Measurements from ENCODE around the gene MARK1.
A peak's percentile ranks its signal among the peaks of the same experiment; 100 is the strongest.

Gene MARK1

DNA sequence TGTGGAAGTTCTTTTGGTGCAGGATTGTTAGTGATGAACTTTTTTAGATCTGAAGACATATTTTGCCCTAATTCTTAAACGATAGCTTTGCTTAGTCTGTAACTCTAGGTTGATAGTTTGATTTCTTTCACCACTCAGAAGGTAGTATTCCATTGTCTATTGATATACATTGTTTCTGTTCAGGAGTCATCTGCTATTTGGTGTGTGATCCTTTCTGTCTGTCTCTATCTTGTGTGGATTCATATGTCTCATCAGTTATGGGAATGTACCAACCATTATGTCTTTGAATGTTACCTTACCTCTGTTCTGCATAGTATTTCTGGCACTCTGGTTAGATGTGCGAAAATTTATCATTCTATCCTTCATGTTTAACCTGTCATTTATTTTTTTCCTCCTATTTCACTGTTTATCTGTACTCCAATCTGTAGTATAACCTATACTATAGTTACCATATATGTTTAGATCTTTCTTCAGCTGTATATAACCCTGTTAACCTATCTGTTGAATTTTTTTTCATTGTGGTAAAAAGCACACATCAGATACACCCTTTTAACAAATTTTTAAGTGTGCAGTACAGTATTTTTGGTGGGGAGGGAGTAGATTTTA is 5.7 kb downstream of the MARK1 start:
- no peak for DNase-seq
- no peak overlapping the region for H3K4me3 ChIP-seq (ENCODE audit: low read depth, low read length)
- TF ChIP-seq, protein P1, sequence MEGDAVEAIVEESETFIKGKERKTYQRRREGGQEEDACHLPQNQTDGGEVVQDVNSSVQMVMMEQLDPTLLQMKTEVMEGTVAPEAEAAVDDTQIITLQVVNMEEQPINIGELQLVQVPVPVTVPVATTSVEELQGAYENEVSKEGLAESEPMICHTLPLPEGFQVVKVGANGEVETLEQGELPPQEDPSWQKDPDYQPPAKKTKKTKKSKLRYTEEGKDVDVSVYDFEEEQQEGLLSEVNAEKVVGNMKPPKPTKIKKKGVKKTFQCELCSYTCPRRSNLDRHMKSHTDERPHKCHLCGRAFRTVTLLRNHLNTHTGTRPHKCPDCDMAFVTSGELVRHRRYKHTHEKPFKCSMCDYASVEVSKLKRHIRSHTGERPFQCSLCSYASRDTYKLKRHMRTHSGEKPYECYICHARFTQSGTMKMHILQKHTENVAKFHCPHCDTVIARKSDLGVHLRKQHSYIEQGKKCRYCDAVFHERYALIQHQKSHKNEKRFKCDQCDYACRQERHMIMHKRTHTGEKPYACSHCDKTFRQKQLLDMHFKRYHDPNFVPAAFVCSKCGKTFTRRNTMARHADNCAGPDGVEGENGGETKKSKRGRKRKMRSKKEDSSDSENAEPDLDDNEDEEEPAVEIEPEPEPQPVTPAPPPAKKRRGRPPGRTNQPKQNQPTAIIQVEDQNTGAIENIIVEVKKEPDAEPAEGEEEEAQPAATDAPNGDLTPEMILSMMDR (IDR thresholded peaks at IDR 0.05; ENCODE audit: low read depth, low read length) = no peak
- H3K4me1 ChIP-seq = no peaks in the 10 kb centered on the region
- H3K27me3 ChIP-seq = peaks cover 34% of the 10 kb centered on the region
- no peaks in the 10 kb centered on the region for H3K9me3 ChIP-seq
- no peaks in the 10 kb centered on the region for H3K36me3 ChIP-seq

- Histone ChIP-seq H3K4me3 (ENCODE audit: low read depth, low read length) (no peak overlapping the region), H3K27me3 (no peaks in the 10 kb centered on the region), H3K9me3 (no peaks in the 10 kb centered on the region), H3K36me3 (no peaks in the 10 kb centered on the region), H3K4me1 (no peaks in the 10 kb centered on the region)
- no peak for DNase-seq
- TF ChIP-seq, protein P1 (IDR thresholded peaks at IDR 0.05; ENCODE audit: low read depth, low read length) = peak; percentile 31
These were observed 17.0 kb downstream of the MARK1 start for GRCh38 chr1:220544901-220545303.

- Histone ChIP-seq H3K4me1 (no peaks in the 10 kb centered on the region), H3K4me3 (ENCODE audit: low read depth, low read length) (no peak overlapping the region), H3K27me3 (no peaks in the 10 kb centered on the region), H3K9me3 (no peaks in the 10 kb centered on the region), H3K36me3 (no peaks in the 10 kb centered on the region)
- TF ChIP-seq, protein P1 (IDR thresholded peaks at IDR 0.05; ENCODE audit: low read depth, low read length) = no peak
- DNase-seq = no peak
These were observed 23.0 kb downstream of the MARK1 start for GRCh38 chr1:220550811-220551399.

- DNase-seq = no peak
- Histone ChIP-seq H3K9me3 (no peaks in the 10 kb centered on the region), H3K4me1 (no peaks in the 10 kb centered on the region), H3K4me3 (ENCODE audit: low read depth, low read length) (no peak overlapping the region), H3K27me3 (no peaks in the 10 kb centered on the region), H3K36me3 (no peaks in the 10 kb centered on the region)
- TF ChIP-seq, protein P1 (IDR thresholded peaks at IDR 0.05; ENCODE audit: low read depth, low read length) = no peak
These were observed 23.8 kb downstream of the MARK1 start for GRCh38 chr1:220551718-220552117.

DNA sequence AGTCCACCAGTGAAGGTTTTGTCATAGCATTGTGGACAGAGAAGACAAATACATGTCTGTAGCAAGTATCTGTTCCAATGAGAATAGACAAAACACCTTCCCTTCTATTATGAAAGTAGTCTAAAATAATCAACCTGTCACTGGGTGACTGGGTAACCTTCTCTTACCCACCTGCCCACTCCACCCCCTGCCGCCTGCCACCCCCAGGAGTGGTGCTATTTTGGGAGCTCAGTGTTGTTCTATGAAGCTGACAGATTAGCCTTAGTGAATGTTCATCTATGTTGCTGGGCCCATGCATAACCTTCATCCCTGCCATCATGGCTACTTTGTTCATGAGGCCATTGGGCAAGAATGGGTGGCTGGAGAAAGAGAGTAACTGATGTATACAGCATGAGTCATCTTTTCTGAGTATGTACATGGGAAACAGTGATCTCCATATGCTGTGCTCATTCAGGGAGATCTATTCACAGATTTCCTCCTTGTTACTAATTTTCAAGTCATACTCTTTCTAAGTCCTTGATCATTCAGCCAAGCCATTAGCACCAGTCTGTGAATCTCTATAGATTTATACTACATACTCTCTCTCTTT is 24.8 kb downstream of the MARK1 start:
- Histone ChIP-seq H3K9me3 (no peaks in the 10 kb centered on the region), H3K36me3 (no peaks in the 10 kb centered on the region), H3K4me3 (ENCODE audit: low read depth, low read length) (no peak overlapping the region), H3K4me1 (no peaks in the 10 kb centered on the region), H3K27me3 (no peaks in the 10 kb centered on the region)
- no peak for DNase-seq
- TF ChIP-seq, protein P1 (IDR thresholded peaks at IDR 0.05; ENCODE audit: low read depth, low read length) = no peak

DNA sequence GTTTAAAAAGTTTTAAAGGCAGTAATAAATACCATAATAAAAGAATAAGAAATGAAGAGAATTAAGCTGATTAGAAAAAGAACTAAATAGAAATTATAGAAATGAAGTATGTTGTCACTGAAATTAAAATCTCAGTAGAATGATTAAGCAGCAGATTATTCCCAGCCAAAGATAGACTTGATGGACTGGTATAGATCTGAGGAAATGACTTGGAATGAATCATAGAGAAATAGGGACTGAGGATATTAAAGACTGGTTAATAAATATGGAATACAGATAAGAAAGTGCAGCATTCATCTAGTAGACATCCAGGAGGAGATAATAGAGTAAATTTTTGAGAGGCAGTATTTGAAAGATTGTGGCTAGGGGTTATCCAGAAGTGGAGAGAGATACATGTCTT is 28.7 kb downstream of the MARK1 start:
- no peaks in the 10 kb centered on the region for H3K9me3 ChIP-seq
- TF ChIP-seq, protein P1 (IDR thresholded peaks at IDR 0.05; ENCODE audit: low read depth, low read length) = no peak
- no peak overlapping the region for H3K4me3 ChIP-seq (ENCODE audit: low read depth, low read length)
- no peaks in the 10 kb centered on the region for H3K36me3 ChIP-seq
- H3K27me3 ChIP-seq = no peaks in the 10 kb centered on the region
- no peaks in the 10 kb centered on the region for H3K4me1 ChIP-seq
- no peak for DNase-seq
